GM12878 (cell line): ENCODE data around the gene ELFN2. TPM values are rescaled to one million over a fixed set of nuclear protein-coding genes. Genes with fewer than 3 reads are reported as not detected.

Experiments used
- ATAC-seq: fragments of 200-7000 bp; cut with Tn5 transposase; 3 replicates; pipeline ENCODE4 v1.9.1; 2020; ENCODE audit warnings: mild to moderate bottlenecking, moderate library complexity
- BruUV-seq: library from RNA; stranded (reverse); fragments of 400-500 nt; replicated peaks from 2 replicates; lab custom pipeline; 2021; lab: Mats Ljungman, UMichigan
- CTCF ChIA-PET: fragments of 300-600 bp; sonication (Branson Sonifier 250); formaldehyde crosslinking; extraction: SDS; loops from one replicate; lab custom pipeline; 2021; ENCODE audit warnings: inconsistent platforms; lab: Yijun Ruan, JAX
- POLR2A ChIA-PET: fragments of 350-600 bp; formaldehyde crosslinking; extraction: SDS; loops from one replicate; lab custom pipeline; 2021; ENCODE audit warnings: inconsistent platforms; lab: Charles Lee
- RAD21 ChIA-PET: fragments of 300-600 bp; sonication (Branson Sonifier 250); formaldehyde crosslinking; loops from one replicate; lab custom pipeline; 2023; ENCODE audit warnings: antibody characterized with exemption; ENCODE audit not compliant: unreplicated experiment; lab: Charles Lee
- SMC1A ChIA-PET: fragments of 300-600 bp; sonication (Branson Sonifier 250); formaldehyde crosslinking; loops from one replicate; lab custom pipeline; 2023; ENCODE audit not compliant: unreplicated experiment, uncharacterized antibody; lab: Charles Lee
- DNase-seq: peaks from one replicate; pipeline ENCODE4 v3.0.0-alpha.2; 2011; ENCODE audit warnings: low read depth, low spot score
- FAIRE-seq: peaks from 3 replicates; lab custom pipeline; 2011; peaks lifted over from hg19 to GRCh38; lab: Jason Lieb, UNC
- H2AFZ ChIP-seq: 2 replicates; pipeline ENCODE4 v1.6.0; 2011; ENCODE audit warnings: low read depth, low read length, control low read depth; ENCODE audit not compliant: control insufficient read depth
- H3K27ac ChIP-seq: 2 replicates; pipeline ENCODE4 v1.5.1; 2011; ENCODE audit warnings: control low read depth; ENCODE audit not compliant: control insufficient read depth, insufficient read depth
- H3K27me3 ChIP-seq, 2 experiments: replicated peaks in 1 of 2; 2 replicates each; pipeline versions ENCODE4 v1.6.0 to v1.6.1; 2011; ENCODE audit warnings: low read length in 1 of 2; ENCODE audit not compliant: control insufficient read depth in 2 of 2, insufficient read depth in 2 of 2
- H3K36me3 ChIP-seq, 2 experiments: 2 replicates each; pipeline ENCODE4 v1.5.1; 2011; ENCODE audit warnings: low read length in 1 of 2; ENCODE audit not compliant: control insufficient read depth in 2 of 2, insufficient read depth in 2 of 2
- H3K4me1 ChIP-seq: 2 replicates; pipeline ENCODE4 v1.6.1; 2011; ENCODE audit warnings: mild to moderate bottlenecking, low read length, moderate library complexity, mixed read lengths; ENCODE audit not compliant: control insufficient read depth, insufficient read depth
- H3K4me2 ChIP-seq: 2 replicates; pipeline ENCODE4 v1.6.0; 2011; ENCODE audit warnings: control low read depth; ENCODE audit not compliant: control insufficient read depth, insufficient read depth
- H3K4me3 ChIP-seq: fragments of 200-600 bp; sonication (generic); 2 replicates; pipeline ENCODE4 v1.5.1; 2016
- H3K79me2 ChIP-seq: 2 replicates; pipeline ENCODE4 v1.6.0; 2011; ENCODE audit warnings: low read length; ENCODE audit not compliant: control insufficient read depth, insufficient read depth
- H3K9ac ChIP-seq: 2 replicates; pipeline ENCODE4 v1.8.0; 2011; ENCODE audit warnings: low read length, control low read depth, mixed read lengths; ENCODE audit not compliant: control insufficient read depth, insufficient read depth
- H3K9me3 ChIP-seq: replicated peaks from 3 replicates; pipeline ENCODE4 v1.5.1; 2011; ENCODE audit warnings: mild to moderate bottlenecking, low read length; ENCODE audit not compliant: control insufficient read depth, insufficient read depth
- H4K20me1 ChIP-seq: 2 replicates; pipeline ENCODE4 v1.6.0; 2011; ENCODE audit not compliant: control insufficient read depth, insufficient read depth
- GATAD2B ChIP-seq: fragments of 450-650 bp; conservative IDR thresholded peaks from 2 replicates; pipeline ENCODE4 v1.6.1; 2017; ENCODE audit warnings: low read depth, mild to moderate bottlenecking, moderate library complexity
- JUND ChIP-seq: IDR thresholded peaks from 2 replicates; pipeline ENCODE4 v1.6.1; 2012; ENCODE audit warnings: low read depth, mild to moderate bottlenecking, low read length, improper control_type of control experiment, moderate library complexity
- PAX5 ChIP-seq: IDR thresholded peaks from 2 replicates; pipeline ENCODE4 v1.6.1; 2011; ENCODE audit warnings: low read depth, low read length, borderline replicate concordance
- SKIL ChIP-seq: fragments of 450-650 bp; IDR thresholded peaks from 2 replicates; pipeline ENCODE4 v1.6.1; 2017; ENCODE audit warnings: mild to moderate bottlenecking, low read depth, inconsistent platforms; ENCODE audit not compliant: poor library complexity, severe bottlenecking
- SUZ12 ChIP-seq: fragments of 200-600 bp; sonication (generic); IDR thresholded peaks from one replicate; pipeline ENCODE4 v1.6.1; 2018; ENCODE audit warnings: antibody characterized with exemption, mild to moderate bottlenecking; ENCODE audit not compliant: unreplicated experiment
- ZZZ3 ChIP-seq: IDR thresholded peaks from 2 replicates; pipeline ENCODE4 v1.6.1; 2011; ENCODE audit warnings: low read depth; ENCODE audit not compliant: control insufficient read depth, insufficient read length
- WGBS: methylation state at CpG from one replicate; pipeline ENCODE4 v1.1.6; 2016; ENCODE audit warnings: low lambda C conversion rate; ENCODE audit not compliant: insufficient replicate concordance, insufficient coverage; ENCODE audit errors: missing lambda C conversion rate; 5-methylcytosine and 5-hydroxymethylcytosine counted together
- in situ Hi-C: fragments of 300-500 bp; cut with MboI; formaldehyde crosslinking; loops from 9 replicates; pipeline ENCODE4 v1.14.3; 2018; ENCODE audit warnings: mixed read lengths
- intact Hi-C: fragments of 100-400 bp; cut with micrococcal nuclease; formaldehyde crosslinking; loops from one replicate; pipeline ENCODE4 v1.14.2; 2022; ENCODE audit not compliant: unreplicated experiment
- polyA plus RNA-seq, 11 experiments: library from polyadenylated mRNA; depleted of rRNA in 4 of 11; unstranded in 6 of 11; stranded (reverse) in 5 of 11; fragments of >200 nt; fragmentation: Nextera tagmentation in 4 of 11; fragmentation: Illumina TruSeq in 1 of 11; extraction: Ambion mirVana in 4 of 11; extraction: Trizol in 1 of 11; gene quantifications; 1 replicate in 1 of 11; 2 replicates in 10 of 11; pipeline versions ENCODE4 v1.2.1 to v1.2.3, GENCODE V29; 2011 to 2016; ENCODE audit warnings: inconsistent platforms in 2 of 11, missing spikeins in 2 of 11, low read depth in 1 of 11
- total RNA-seq, 4 experiments: library from RNA; depleted of rRNA in 3 of 4; stranded (reverse); fragments of >200 nt in 3 of 4; fragmentation: Illumina TruSeq in 1 of 4; extraction: Trizol in 1 of 4; gene quantifications; 2 replicates each; pipeline versions ENCODE4 v1.2.1 to v1.2.3, GENCODE V29; 2013 to 2021

The ELFN2 gene
- total and polyA plus RNA-seq, 10 of the 15 experiments (the other 5 are each of a cell fraction or from before 2014, with no cell fraction given), result 0.03 to 0.05 TPM; not detected in 8

GRCh38 chr22:37324340-37325038, 102.8 kb downstream of the ELFN2 start:
- RAD21 ChIA-PET, result no interaction called here
- Histone ChIP-seq H3K36me3 (no peaks in the 10 kb centered on the region), H3K4me3 (no peak overlapping the region), H3K9me3 (no peaks in the 10 kb centered on the region), H2AFZ (no peak overlapping the region), H3K27ac (no peak overlapping the region), H3K4me2 (no peak overlapping the region), H3K4me1 (no peaks in the 10 kb centered on the region), H3K79me2 (no peaks in the 10 kb centered on the region), H3K27me3 (peaks cover 7 to 10% of the 10 kb centered on the region in 2 experiments; a peak in 3 of 4 replicates), H3K9ac (no peak overlapping the region), H4K20me1 (no peaks in the 10 kb centered on the region)
- CTCF ChIA-PET, result interaction anchor here (1.0 to 1.5 kb wide), 2 partner anchors 104 to 106 kb away, joined by 3 to 6 read pairs; no protein-coding TSS in a partner anchor
- intact Hi-C loops, result no loop called here
- no peak for FAIRE-seq
- 25% methylated on average over 45 of the region's 51 CpGs for WGBS
- in situ Hi-C loops, result no loop called here
- SMC1A ChIA-PET, result interaction anchor here (0.6 to 1.7 kb wide), 2 partner anchors 18 to 128 kb away, joined by 3 to 4 read pairs; no protein-coding TSS in a partner anchor
- TF ChIP-seq SUZ12 (peak; percentile 44), PAX5 (no peak), GATAD2B (no peak), JUND (no peak), ZZZ3 (no peak), SKIL (no peak)
- POLR2A ChIA-PET, result interaction anchor here (0.6 kb wide), 1 partner anchor 56 kb away, joined by 7 read pairs; no protein-coding TSS in a partner anchor
- no peak for ATAC-seq
- DNase-seq, result no peak
- BruUV-seq, result no TSS peak
